AG20443 (cell line): ENCODE measurements around the gene PRR35.

Experiments used
- DNase-seq: peaks from one replicate; pipeline ENCODE4 v3.0.0; 2012; ENCODE audit warnings: low spot score, mixed read lengths

The PRR35 gene

GRCh38 chr16:549544-550263 lies 10.5 kb upstream of the PRR35 start:
- DNase-seq = no peak

GRCh38 chr16:551210-551609 lies 9.0 kb upstream of the PRR35 start:
- no peak for DNase-seq

GRCh38 chr16:552171-552570 lies 8.0 kb upstream of the PRR35 start:
- DNase-seq = no peak

GRCh38 chr16:553601-554296 lies 6.4 kb upstream of the PRR35 start:
- DNase-seq = no peak

GRCh38 chr16:554297-554621 lies 5.9 kb upstream of the PRR35 start:
- DNase-seq = no peak

- DNase-seq = peak; percentile 91
Observed at GRCh38 chr16:554640-555365, 5.4 kb upstream of the PRR35 start.

GRCh38 chr16:555528-556473 lies 4.4 kb upstream of the PRR35 start:
- no peak for DNase-seq

GRCh38 chr16:556474-557173 lies 3.6 kb upstream of the PRR35 start:
- DNase-seq = no peak

GRCh38 chr16:557463-558297 lies 2.5 kb upstream of the PRR35 start:
- no peak for DNase-seq

GRCh38 chr16:558298-559020 lies 1.7 kb upstream of the PRR35 start:
- no peak for DNase-seq

- no peak for DNase-seq
Observed at GRCh38 chr16:559021-559380, 1.2 kb upstream of the PRR35 start.

GRCh38 chr16:559411-560203 lies 587 bp upstream of the PRR35 start:
- no peak for DNase-seq

- no peak for DNase-seq
Observed at GRCh38 chr16:560701-561412, 663 bp downstream of the PRR35 start.

GRCh38 chr16:561413-561794 lies 1.2 kb downstream of the PRR35 start:
- no peak for DNase-seq

- no peak for DNase-seq
Observed at GRCh38 chr16:561957-562938, 2.1 kb downstream of the PRR35 start.

- DNase-seq = no peak
Observed at GRCh38 chr16:563072-563644, 3.0 kb downstream of the PRR35 start.
